GM19099 (cell line): ENCODE results near the gene ARF3.

Experiments
- POLR2A ChIP-seq: IDR thresholded peaks from 3 replicates; pipeline ENCODE4 v1.6.1; 2011; ENCODE audit warnings: low read depth; ENCODE audit not compliant: insufficient read length; ENCODE audit errors: extremely low read depth

Gene ARF3

GRCh38 chr12:48890657-48891418, 66.4 kb downstream of the ARF3 start:
- TF ChIP-seq POLR2A, result no peak

- no peak for TF ChIP-seq POLR2A
Observed at GRCh38 chr12:48889679-48890078, 67.6 kb downstream of the ARF3 start.
